ENCODE measurements around the gene KANK4. TPM values are rescaled to one million over a fixed set of nuclear protein-coding genes. Genes with fewer than 3 reads are reported as not detected.

The KANK4 gene
- polyA plus RNA-seq, 1 donor, result 10.1 TPM

DNA sequence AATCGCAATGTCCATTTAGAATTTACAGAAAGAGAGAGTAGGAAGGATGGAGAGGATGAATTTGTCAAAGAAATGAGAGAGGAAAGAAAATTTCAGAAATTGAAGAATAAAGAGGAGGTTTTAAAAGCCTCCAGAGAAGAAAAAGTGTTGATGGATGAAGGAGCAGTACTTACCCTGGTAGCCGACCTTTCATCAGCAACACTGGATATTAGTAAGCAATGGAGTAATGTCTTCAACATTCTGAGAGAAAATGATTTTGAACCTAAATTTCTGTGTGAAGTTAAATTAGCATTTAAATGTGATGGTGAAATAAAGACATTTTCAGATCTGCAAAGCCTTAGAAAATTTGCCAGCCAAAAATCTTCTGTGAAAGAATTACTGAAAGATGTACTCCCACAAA lies 112.0 kb downstream of the KANK4 start:
- no peak for DNase-seq (ENCODE audit: low read depth)

DNA sequence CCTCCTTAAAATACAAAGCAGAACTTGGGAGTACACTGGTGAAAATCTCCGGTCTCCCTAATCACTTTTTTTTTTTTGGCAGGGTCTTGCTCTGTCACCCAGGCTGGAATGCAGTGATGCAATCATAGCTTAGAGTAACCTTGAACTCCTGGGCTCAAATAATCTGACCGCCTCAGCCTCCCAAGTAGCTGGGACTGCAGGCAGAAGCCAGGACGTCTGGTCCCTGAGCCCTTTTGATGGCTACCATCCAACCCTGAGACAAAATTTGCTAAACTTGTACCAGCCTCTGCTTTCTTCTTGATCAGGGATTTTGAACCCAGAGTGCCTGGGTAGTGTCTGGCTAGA lies 120.5 kb downstream of the KANK4 start:
- DNase-seq (ENCODE audit: low read depth), result no peak

DNA sequence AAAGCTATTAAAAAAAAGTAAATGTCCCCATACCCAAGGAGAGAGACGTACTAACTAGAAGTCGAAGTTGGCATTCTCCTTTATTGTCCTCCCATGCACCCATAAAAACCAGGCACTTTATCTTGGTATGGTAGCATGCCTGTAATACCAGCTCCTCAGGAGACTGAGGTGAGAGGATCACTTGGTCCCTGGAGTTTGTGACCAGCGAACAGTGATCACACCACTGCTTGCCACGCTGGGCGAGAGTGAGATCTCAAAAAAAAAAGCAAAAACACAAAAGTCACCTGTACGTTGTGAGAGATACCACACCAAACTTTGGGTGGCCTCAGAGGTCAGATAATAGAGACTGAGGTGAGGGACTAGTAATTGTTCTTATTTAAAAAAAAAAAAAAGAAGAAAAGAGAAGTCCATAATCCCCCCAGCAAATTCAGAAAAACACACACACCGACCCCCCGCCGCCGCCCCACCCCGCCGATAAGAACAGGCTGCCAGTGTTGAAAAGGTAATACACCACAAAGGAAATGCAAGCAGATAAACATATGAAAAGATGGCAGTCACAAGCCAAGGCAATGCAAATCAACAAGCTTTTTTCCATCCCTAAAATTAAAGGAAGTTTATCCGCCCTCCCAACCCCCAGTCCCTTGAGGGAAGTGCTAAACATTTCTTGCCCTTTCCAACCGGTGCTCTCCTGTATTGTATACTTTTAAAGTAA lies 121.0 kb downstream of the KANK4 start:
- no peak for DNase-seq (ENCODE audit: low read depth)

DNA sequence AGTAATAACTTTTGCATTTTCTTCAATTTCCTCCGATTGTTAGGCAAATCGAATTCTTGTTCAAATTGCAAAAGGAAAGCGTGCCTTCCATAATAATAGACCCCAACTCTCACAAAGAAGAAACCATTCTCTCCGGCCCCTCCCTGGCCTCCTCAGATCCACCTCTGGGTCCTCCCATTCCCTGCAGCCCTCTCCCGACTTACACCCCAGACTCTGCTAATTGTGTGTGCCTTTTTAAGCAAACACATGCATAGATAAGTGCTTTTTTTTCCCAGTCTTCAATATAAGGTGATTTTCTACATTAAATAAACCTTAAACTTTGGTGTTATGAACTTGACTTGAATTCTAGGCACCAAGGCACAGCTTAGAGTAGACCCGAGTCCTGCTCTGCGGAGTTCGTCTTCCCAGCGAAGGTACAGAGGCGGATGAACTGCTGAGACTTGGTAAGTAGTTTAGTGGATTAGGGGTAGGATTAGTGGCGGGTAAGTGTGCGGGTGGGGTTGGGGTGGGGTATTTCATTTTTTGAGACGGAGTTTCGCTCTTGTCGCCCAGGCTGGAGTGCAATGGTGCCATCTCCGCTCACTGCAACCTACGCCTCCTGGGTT lies 123.0 kb downstream of the KANK4 start:
- DNase-seq (ENCODE audit: low read depth), result no peak

DNA sequence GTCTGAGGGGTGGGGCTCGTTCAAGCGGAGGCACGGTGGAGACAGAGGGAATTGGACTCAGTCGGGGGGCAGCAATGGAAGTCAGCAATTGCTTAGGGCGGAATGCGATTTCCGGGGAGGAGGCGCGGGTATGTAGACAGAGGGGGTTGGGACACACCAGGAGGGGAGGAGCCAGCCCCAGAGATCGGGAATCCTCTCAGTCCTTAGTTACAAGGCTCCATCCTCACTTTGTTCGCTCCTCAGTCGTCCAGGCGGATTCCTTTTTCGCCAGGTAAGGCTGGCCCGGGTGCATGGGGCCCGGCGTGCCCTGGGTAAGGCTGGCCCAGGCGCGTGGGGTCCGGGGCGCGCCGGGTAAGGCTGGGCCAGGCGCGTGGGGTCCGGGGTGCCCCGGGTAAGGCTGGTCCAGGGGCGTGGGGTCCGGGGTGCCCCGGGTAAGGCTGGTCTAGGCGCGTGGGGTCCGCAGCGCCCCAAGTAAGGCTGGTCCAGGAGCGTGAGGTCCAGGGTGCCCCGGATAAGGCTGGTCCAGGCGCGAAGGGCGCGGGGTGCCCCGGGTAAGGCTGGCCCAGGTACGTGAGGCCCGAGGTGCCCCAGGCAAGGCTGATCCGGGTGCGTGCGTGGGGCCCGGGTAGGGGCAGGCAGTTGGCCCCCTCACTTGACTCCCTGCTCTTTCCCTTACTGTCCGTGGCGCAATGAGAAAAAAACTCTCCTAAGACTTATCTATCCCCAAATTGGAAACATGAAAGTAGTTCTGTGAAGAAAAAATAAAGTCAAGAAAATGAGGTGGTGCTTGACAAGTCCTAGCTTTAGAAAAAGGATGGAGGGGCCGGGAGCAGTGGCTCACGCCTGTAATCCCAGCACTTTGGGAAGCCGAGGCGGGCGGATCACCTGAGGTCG lies 124.3 kb downstream of the KANK4 start, which contains the start of gene L1TD1:
TSS of gene L1TD1 (plus strand) at position 199 of the 894 bp plus-strand sequence. CDS start 11,780 bp downstream, outside the sequence.
- DNase-seq (ENCODE audit: low read depth), result no peak

DNA sequence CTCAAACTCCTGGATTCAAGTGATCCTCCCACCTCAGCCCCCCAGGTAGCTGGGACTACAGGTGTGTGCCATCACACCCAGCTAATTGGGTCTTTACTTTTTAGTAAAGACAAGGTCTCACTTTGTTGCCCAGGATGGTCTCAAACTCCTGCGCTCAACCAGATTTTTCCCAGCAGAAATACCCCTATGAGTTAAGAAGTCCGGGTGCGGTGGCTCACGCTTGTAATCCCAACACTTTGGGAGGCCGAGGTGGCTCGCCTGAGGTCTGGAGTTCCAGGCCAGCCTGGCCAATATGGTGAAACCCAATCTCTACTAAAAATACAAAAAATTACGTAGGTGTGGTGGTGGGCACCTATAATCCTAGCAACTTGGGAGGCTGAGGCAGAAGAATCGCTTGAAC lies 131.1 kb downstream of the KANK4 start:
- DNase-seq (ENCODE audit: low read depth), result no peak

DNA sequence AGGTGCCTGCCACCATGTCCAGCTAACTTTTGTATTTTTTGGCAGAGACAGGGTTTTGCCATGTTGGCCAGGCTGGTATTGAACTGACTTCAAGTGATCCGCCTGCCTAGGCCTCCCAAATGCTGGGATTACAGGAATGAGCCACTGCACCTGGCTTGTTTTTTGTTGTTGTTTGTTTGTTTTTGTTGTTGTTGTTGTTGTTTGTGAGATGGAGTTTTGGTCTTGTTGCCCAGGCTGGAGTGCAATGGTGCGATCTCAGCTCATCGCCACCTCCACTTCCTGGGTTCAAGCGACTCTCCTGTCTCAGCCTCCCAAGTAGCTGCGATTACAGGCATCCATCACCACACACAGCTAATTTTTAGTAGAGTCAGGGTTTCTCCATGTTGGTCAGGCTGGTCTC lies 131.7 kb downstream of the KANK4 start:
- DNase-seq (ENCODE audit: low read depth), result no peak

Other genes starting within 250 kb of the KANK4 start
- gene L1TD1, start 124.6 kb downstream of the KANK4 start, polyA plus RNA-seq (ENCODE audit: insufficient read length), result 0.80 TPM
- gene USP1, start 117.6 kb upstream of the KANK4 start, polyA plus RNA-seq (ENCODE audit: insufficient read length), result 37.6 TPM

All from forelimb muscle (tissue), 1 donor.